Breast epithelium (tissue), 4 donors: Measurements from ENCODE around the gene SP9. TPM values are rescaled to one million over a fixed set of nuclear protein-coding genes. Genes with fewer than 3 reads are reported as not detected.

Experiments used
- DNase-seq, 2 donors: peaks; one replicate each; pipeline ENCODE4 v3.0.0-alpha.2; 2019; ENCODE audit warnings: low spot score in 2 of 2
- H3K27ac ChIP-seq, 2 donors: fragments of 200-600 bp; sonication (generic) in 1 of 2; one replicate each; pipeline ENCODE4 v1.5.1; 2016 to 2019; ENCODE audit warnings: mild to moderate bottlenecking in 1 of 2
- H3K27me3 ChIP-seq, 2 donors: fragments of 200-600 bp; sonication (generic) in 1 of 2; one replicate each; pipeline versions ENCODE4 v1.5.1 to v1.6.0; 2017 to 2019; ENCODE audit warnings: control low read depth in 1 of 2, mild to moderate bottlenecking in 1 of 2
- H3K36me3 ChIP-seq: fragments of 200-600 bp; one replicate; pipeline ENCODE4 v1.5.1; 2019
- H3K4me1 ChIP-seq, 2 donors: fragments of 200-600 bp; sonication (generic); one replicate each; pipeline ENCODE4 v1.5.1; 2016 to 2019; ENCODE audit warnings: control low read depth in 1 of 2
- H3K4me3 ChIP-seq, 3 donors: fragments of 200-600 bp; sonication (generic); 1 replicate in 2 of 3; 2 replicates in 1 of 3; pipeline ENCODE4 v1.5.1; 2016 to 2019; ENCODE audit warnings: mild to moderate bottlenecking in 3 of 3, moderate library complexity in 2 of 3
- H3K9me3 ChIP-seq, 2 donors: fragments of 200-600 bp; sonication (generic) in 1 of 2; one replicate each; pipeline ENCODE4 v1.5.1; 2016 to 2019; ENCODE audit warnings: control low read depth in 1 of 2
- CTCF ChIP-seq, 3 donors: fragments of 450-650 bp; IDR thresholded peaks; one replicate each; pipeline ENCODE4 v1.5.1; 2016 to 2017; ENCODE audit warnings: antibody characterized with exemption in 3 of 3, mild to moderate bottlenecking in 3 of 3, moderate library complexity in 3 of 3
- POLR2A ChIP-seq: fragments of 450-650 bp; IDR thresholded peaks from one replicate; pipeline ENCODE4 v1.6.1; 2016; ENCODE audit warnings: antibody characterized with exemption, mild to moderate bottlenecking, moderate library complexity
- POLR2AphosphoS5 ChIP-seq, 3 donors: sonication (generic); formaldehyde crosslinking; IDR thresholded peaks; one replicate each; pipeline ENCODE4 v1.6.1; 2017; ENCODE audit warnings: antibody characterized with exemption in 3 of 3
- intact Hi-C: fragments of 100-400 bp; cut with DNase I; formaldehyde crosslinking; loops from one replicate; pipeline ENCODE4 v1.15.1; 2023; ENCODE audit warnings: low total_unique reads
- total RNA-seq, 3 donors: library from RNA; depleted of rRNA; stranded (reverse); fragments of >200 nt; gene quantifications; one replicate each; pipeline ENCODE4 v1.1.0, GENCODE V29; 2016

Gene SP9
- total RNA-seq, 3 donors from 2014 or later, result 0.33 to 0.80 TPM; not detected in 1

DNA sequence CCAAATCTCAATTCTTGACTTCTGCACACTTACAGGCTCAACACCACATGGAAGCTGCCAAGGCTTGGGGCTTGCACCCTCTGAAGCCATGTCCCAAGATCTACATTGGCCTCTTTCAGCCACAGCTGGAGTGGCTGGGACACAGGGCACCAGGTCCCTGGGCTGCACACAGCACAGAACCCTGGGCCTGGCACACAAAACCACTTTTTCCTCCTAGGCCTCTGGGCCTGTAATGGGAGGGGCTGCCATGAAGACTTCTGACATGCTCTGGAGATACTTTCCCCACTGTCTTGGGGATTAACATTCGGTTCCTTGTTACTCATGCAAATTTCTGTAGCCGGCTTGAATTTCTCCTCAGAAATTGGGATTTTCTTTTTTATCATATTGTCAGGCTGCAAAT is 29.9 kb downstream of the SP9 start:
- no peak for DNase-seq
- H3K9me3 ChIP-seq, result peaks cover 12 to 13% of the 10 kb centered on the region in 2 donors
- peaks cover under 1% of the 10 kb centered on the region for H3K36me3 ChIP-seq
- H3K4me3 ChIP-seq, result no peak overlapping the region
- no peaks in the 10 kb centered on the region for H3K4me1 ChIP-seq
- intact Hi-C loops, result no loop called here
- no peaks in the 10 kb centered on the region for H3K27me3 ChIP-seq
- TF ChIP-seq CTCF (IDR thresholded peaks at IDR 0.05) (no peak), POLR2A (no peak), POLR2AphosphoS5 (IDR thresholded peaks at IDR 0.05) (no peak)
- no peak overlapping the region for H3K27ac ChIP-seq

DNA sequence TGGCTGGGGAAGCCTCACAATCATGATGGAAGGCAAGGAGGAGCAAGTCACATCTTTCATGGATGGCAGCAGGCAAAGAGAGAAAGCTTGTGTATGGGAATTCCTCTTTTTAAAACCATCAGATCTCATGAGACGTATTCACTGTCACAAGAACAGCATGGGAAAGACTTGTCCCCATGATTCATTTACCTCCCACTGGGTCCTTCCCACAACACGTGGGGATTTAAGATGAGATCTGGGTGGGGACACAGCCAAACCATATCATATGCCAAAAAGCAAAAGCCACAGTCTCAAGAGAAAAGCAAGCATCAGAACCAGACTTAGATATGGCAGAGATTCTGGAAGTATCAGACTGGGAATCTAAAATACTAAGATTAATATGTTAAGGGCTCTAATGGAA is 30.8 kb downstream of the SP9 start:
- H3K36me3 ChIP-seq, result peaks cover 5% of the 10 kb centered on the region

DNA sequence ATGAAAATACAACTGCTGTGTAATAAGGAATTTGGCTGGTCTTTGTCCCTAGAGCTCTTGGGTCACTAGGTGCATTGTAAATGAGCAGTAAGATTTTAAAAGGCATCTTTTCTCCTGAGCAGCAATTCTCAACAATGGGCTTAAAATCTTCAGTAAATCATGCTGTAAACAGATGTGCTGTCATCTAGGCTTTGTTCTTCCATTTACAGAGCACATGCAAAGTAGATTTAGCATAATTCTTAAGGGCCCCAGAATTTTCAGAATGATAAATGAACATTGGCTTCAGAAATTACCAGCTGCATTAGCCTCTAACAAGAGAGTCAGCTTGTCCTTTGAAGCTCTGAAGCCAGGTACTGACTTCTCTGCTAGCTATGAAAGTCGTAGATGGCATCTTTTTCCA is 33.9 kb downstream of the SP9 start:
- no peaks in the 10 kb centered on the region for H3K27me3 ChIP-seq
- intact Hi-C loops, result no loop called here
- H3K4me3 ChIP-seq, result no peak overlapping the region
- no peak for DNase-seq
- no peak overlapping the region for H3K27ac ChIP-seq
- peaks cover 10% of the 10 kb centered on the region in 2 donors for H3K9me3 ChIP-seq
- H3K4me1 ChIP-seq, result no peaks in the 10 kb centered on the region
- peaks cover 5% of the 10 kb centered on the region for H3K36me3 ChIP-seq
- no peak for TF ChIP-seq CTCF (IDR thresholded peaks at IDR 0.05)
- TF ChIP-seq POLR2A, result no peak
- no peak for TF ChIP-seq POLR2AphosphoS5 (IDR thresholded peaks at IDR 0.05)

More for the DNA sequence above, 30.8 kb downstream of the SP9 start:
- no peak overlapping the region for H3K27ac ChIP-seq
- TF ChIP-seq POLR2A (no peak), POLR2AphosphoS5 (IDR thresholded peaks at IDR 0.05) (no peak), CTCF (IDR thresholded peaks at IDR 0.05) (no peak)
- no peak for DNase-seq
- intact Hi-C loops, result no loop called here
- H3K9me3 ChIP-seq, result peaks cover 12 to 13% of the 10 kb centered on the region in 2 donors
- H3K4me3 ChIP-seq, result no peak overlapping the region
- no peaks in the 10 kb centered on the region for H3K4me1 ChIP-seq
- no peaks in the 10 kb centered on the region for H3K27me3 ChIP-seq

- Histone ChIP-seq H3K27ac (no peak overlapping the region), H3K9me3 (no peaks in the 10 kb centered on the region), H3K27me3 (no peaks in the 10 kb centered on the region), H3K4me3 (no peak overlapping the region), H3K36me3 (peaks cover 13% of the 10 kb centered on the region), H3K4me1 (no peaks in the 10 kb centered on the region)
- intact Hi-C loops, result no loop called here
- TF ChIP-seq POLR2AphosphoS5 (IDR thresholded peaks at IDR 0.05) (no peak), CTCF (IDR thresholded peaks at IDR 0.05) (no peak), POLR2A (no peak)
- DNase-seq, result no peak
Measured at GRCh38 chr2:174376967-174377366, 42.2 kb downstream of the SP9 start.

DNA sequence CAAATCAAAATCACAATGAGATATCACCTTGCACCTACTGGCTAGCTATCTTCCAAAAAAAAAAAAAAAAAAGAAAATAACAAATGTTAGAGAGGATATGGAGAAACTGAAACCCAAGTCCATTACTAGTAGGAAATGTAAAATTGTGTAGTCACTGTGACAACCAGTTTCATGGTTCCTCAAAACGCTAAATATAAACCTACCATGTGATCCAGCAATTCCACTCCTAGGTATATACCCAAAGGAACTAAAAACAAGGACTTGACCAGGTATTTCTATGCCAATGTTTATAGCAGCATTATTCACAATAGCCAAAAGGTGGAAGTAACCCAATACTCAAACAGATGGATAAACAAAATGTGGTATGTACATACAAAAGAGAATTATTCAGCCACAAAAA is 49.0 kb downstream of the SP9 start:
- H3K4me1 ChIP-seq, result no peaks in the 10 kb centered on the region
- H3K27me3 ChIP-seq, result no peaks in the 10 kb centered on the region
- no peaks in the 10 kb centered on the region for H3K9me3 ChIP-seq
- peaks cover 13% of the 10 kb centered on the region for H3K36me3 ChIP-seq
- no peak for TF ChIP-seq POLR2A
- no peak for TF ChIP-seq POLR2AphosphoS5 (IDR thresholded peaks at IDR 0.05)
- TF ChIP-seq CTCF (IDR thresholded peaks at IDR 0.05), result no peak
- H3K4me3 ChIP-seq, result no peak overlapping the region
- intact Hi-C loops, result no loop called here
- no peak for DNase-seq
- no peak overlapping the region for H3K27ac ChIP-seq
